SK-N-SH (cell line): ENCODE measurements around the gene ZNF827. TPM values are rescaled to one million over a fixed set of nuclear protein-coding genes. Genes with fewer than 3 reads are reported as not detected.

ENCODE experiments used
- CTCF ChIA-PET: fragments of 300-600, 350-600 bp; formaldehyde crosslinking; extraction: SDS; loops from one replicate; lab custom pipeline; 2021; lab: Yijun Ruan, JAX
- POLR2A ChIA-PET: fragments of 350-600 bp; sonication (Branson Sonifier 250); formaldehyde crosslinking; extraction: SDS; loops from one replicate; lab custom pipeline; 2020; ENCODE audit warnings: antibody characterized with exemption, inconsistent platforms; lab: Yijun Ruan, JAX
- DNase-seq: peaks from one replicate; pipeline ENCODE4 v3.0.0; 2012
- H2AFZ ChIP-seq: fragments of 200-600 bp; sonication (generic); 2 replicates; pipeline ENCODE4 v1.8.1; 2016; ENCODE audit warnings: antibody characterized with exemption, mild to moderate bottlenecking, low read depth
- H3F3A ChIP-seq: fragments of 200-600 bp; sonication (generic); replicated peaks from 2 replicates; pipeline ENCODE3; 2016; ENCODE audit warnings: antibody characterized with exemption, mild to moderate bottlenecking; ENCODE audit not compliant: insufficient read depth
- H3K27ac ChIP-seq, 2 experiments: fragments of 200-500 bp in 1 of 2; fragments of 200-600 bp in 1 of 2; sonication (Bioruptor generic) in 1 of 2; sonication (generic), shearing (Covaris generic) in 1 of 2; 2 replicates each; pipeline versions ENCODE4 v1.5.1 to v1.6.1; 2014 to 2016; ENCODE audit warnings: low read depth in 2 of 2, inconsistent platforms in 1 of 2, low read length in 1 of 2, mild to moderate bottlenecking in 1 of 2, mixed read lengths in 1 of 2
- H3K27me3 ChIP-seq: fragments of 200-600 bp; sonication (generic), shearing (Covaris generic); 2 replicates; pipeline ENCODE4 v1.6.1; 2016; ENCODE audit warnings: mixed run types; ENCODE audit not compliant: insufficient read depth
- H3K36me3 ChIP-seq, 2 experiments: fragments of 200-500 bp in 1 of 2; fragments of 200-600 bp in 1 of 2; sonication (Bioruptor generic) in 1 of 2; sonication (generic) in 1 of 2; replicated peaks in 1 of 2; 2 replicates each; pipeline versions ENCODE3 to v1.5.1; 2014 to 2016; ENCODE audit warnings: low read length in 1 of 2, mild to moderate bottlenecking in 1 of 2; ENCODE audit not compliant: insufficient read depth in 2 of 2, control insufficient read depth in 1 of 2
- H3K4me1 ChIP-seq, 2 experiments: fragments of 200-500 bp in 1 of 2; fragments of 200-600 bp in 1 of 2; sonication (Bioruptor generic) in 1 of 2; sonication (generic), shearing (Covaris generic) in 1 of 2; 2 replicates each; pipeline versions ENCODE4 v1.5.1 to v1.6.1; 2014 to 2016; ENCODE audit warnings: low read depth in 1 of 2, low read length in 1 of 2, mixed run types in 1 of 2; ENCODE audit not compliant: insufficient read depth in 2 of 2, control insufficient read depth in 1 of 2
- H3K4me2 ChIP-seq: fragments of 200-600 bp; sonication (generic), shearing (Covaris generic); 2 replicates; pipeline ENCODE4 v1.6.1; 2017; ENCODE audit warnings: mixed run types
- H3K4me3 ChIP-seq, 2 experiments: fragments of 200-500 bp in 1 of 2; fragments of 200-600 bp in 1 of 2; sonication (Bioruptor generic) in 1 of 2; sonication (generic), shearing (Covaris generic) in 1 of 2; 2 replicates each; pipeline versions ENCODE4 v1.5.1 to v1.8.1; 2014 to 2016; ENCODE audit warnings: low read depth in 2 of 2, inconsistent platforms in 1 of 2, low read length in 1 of 2, mild to moderate bottlenecking in 1 of 2, mixed read lengths in 1 of 2, moderate library complexity in 1 of 2
- H3K79me2 ChIP-seq: fragments of 200-600 bp; sonication (generic); 2 replicates; pipeline ENCODE4 v1.8.1; 2017; ENCODE audit warnings: mild to moderate bottlenecking; ENCODE audit not compliant: insufficient read depth
- H3K9ac ChIP-seq: fragments of 200-600 bp; sonication (generic); 2 replicates; pipeline ENCODE4 v1.6.1; 2017; ENCODE audit warnings: mixed run types
- H3K9me2 ChIP-seq: fragments of 200-600 bp; sonication (generic); 2 replicates; pipeline ENCODE4 v1.6.1; 2017; ENCODE audit warnings: mixed run types
- H3K9me3 ChIP-seq: fragments of 200-600 bp; sonication (generic); 2 replicates; pipeline ENCODE4 v1.6.1; 2017; ENCODE audit warnings: mixed run types, mild to moderate bottlenecking, moderate library complexity
- H4K20me1 ChIP-seq: fragments of 200-600 bp; sonication (generic); 2 replicates; pipeline ENCODE4 v1.6.1; 2017; ENCODE audit warnings: mild to moderate bottlenecking, mixed run types; ENCODE audit not compliant: insufficient read depth
- CTCF ChIP-seq: fragments of 200-600 bp; sonication (generic); IDR thresholded peaks from 2 replicates; pipeline ENCODE4 v1.6.1; 2017; ENCODE audit warnings: antibody characterized with exemption, mild to moderate bottlenecking, moderate library complexity
- EP300 ChIP-seq, 2 experiments: IDR thresholded peaks; 2 replicates each; pipeline versions ENCODE4 v1.4.0 to v1.6.1; 2012; ENCODE audit warnings: borderline replicate concordance in 1 of 2, low read depth in 1 of 2, low read length in 1 of 2
- EZH2phosphoT487 ChIP-seq: fragments of 200-600 bp; sonication (generic); IDR thresholded peaks from 2 replicates; pipeline ENCODE4 v1.6.1; 2017; ENCODE audit warnings: low read depth, mixed run types, mild to moderate bottlenecking, antibody characterized with exemption, moderate library complexity, borderline replicate concordance
- FOSL2 ChIP-seq: IDR thresholded peaks from 2 replicates; pipeline ENCODE4 v1.4.0; 2012; ENCODE audit warnings: low read depth, mild to moderate bottlenecking, moderate library complexity, borderline replicate concordance
- FOXJ3 ChIP-seq: sonication (generic); formaldehyde crosslinking; IDR thresholded peaks from 2 replicates; pipeline ENCODE4 v1.5.1; 2020; ENCODE audit warnings: mild to moderate bottlenecking, missing genetic modification reagents
- FOXM1 ChIP-seq: IDR thresholded peaks from 2 replicates; pipeline ENCODE4 v1.4.0; 2012; ENCODE audit warnings: low read depth, mild to moderate bottlenecking
- MAX ChIP-seq: IDR thresholded peaks from 2 replicates; pipeline ENCODE4 v1.4.0; 2012; ENCODE audit warnings: low read depth
- MEF2A ChIP-seq: IDR thresholded peaks from 2 replicates; pipeline ENCODE4 v1.4.0; 2012; ENCODE audit warnings: low read depth, borderline replicate concordance
- MXI1 ChIP-seq: IDR thresholded peaks from 2 replicates; pipeline ENCODE4 v1.6.1; 2012; ENCODE audit warnings: mild to moderate bottlenecking, low read depth, low read length, improper control_type of control experiment
- PBX3 ChIP-seq: IDR thresholded peaks from 2 replicates; pipeline ENCODE4; 2012
- POLR2AphosphoS5 ChIP-seq: IDR thresholded peaks from 2 replicates; pipeline ENCODE4 v1.6.1; 2012; ENCODE audit warnings: low read depth, low read length
- RCOR1 ChIP-seq: fragments of 150-350 bp; IDR thresholded peaks from 2 replicates; pipeline ENCODE4 v1.6.1; 2017; ENCODE audit warnings: antibody characterized with exemption, low read length
- RFX5 ChIP-seq: IDR thresholded peaks from 2 replicates; pipeline ENCODE4 v1.6.1; 2012; ENCODE audit warnings: mild to moderate bottlenecking, improper control_type of control experiment, low read length
- SIN3A ChIP-seq: IDR thresholded peaks from 2 replicates; pipeline ENCODE4 v1.6.1; 2012; ENCODE audit warnings: low read depth, mild to moderate bottlenecking, low read length, moderate library complexity, borderline replicate concordance
- TEAD4 ChIP-seq: IDR thresholded peaks from 2 replicates; pipeline ENCODE4 v1.4.0; 2012; ENCODE audit warnings: mild to moderate bottlenecking, borderline replicate concordance; ENCODE audit not compliant: insufficient read depth
- USF1 ChIP-seq: IDR thresholded peaks from 2 replicates; pipeline ENCODE4 v1.4.0; 2012; ENCODE audit warnings: low read depth, borderline replicate concordance
- USF2 ChIP-seq: fragments of 150-350 bp; IDR thresholded peaks from 2 replicates; pipeline ENCODE4 v1.6.1; 2017; ENCODE audit warnings: antibody characterized with exemption, low read length, low read depth, borderline replicate concordance
- YY1 ChIP-seq: IDR thresholded peaks from 2 replicates; pipeline ENCODE4 v1.4.0; 2012; ENCODE audit warnings: low read depth, mild to moderate bottlenecking
- ZBTB33 ChIP-seq: IDR thresholded peaks from 2 replicates; pipeline ENCODE4 v1.4.0; 2012; ENCODE audit warnings: low read depth, borderline replicate concordance
- WGBS: methylation state at CpG from one replicate; pipeline ENCODE4 v1.1.6; 2017; ENCODE audit warnings: low lambda C conversion rate; 5-methylcytosine and 5-hydroxymethylcytosine counted together
- polyA plus RNA-seq, 3 experiments: library from polyadenylated mRNA; depleted of rRNA; stranded (reverse); fragments of >200 nt; gene quantifications; 2 replicates each; pipeline ENCODE4 v1.2.3, GENCODE V29; 2012

ZNF827 gene
- polyA plus RNA-seq, 1 of the 3 experiments (the other 2 are of a cell fraction): 23.2 TPM

GRCh38 chr4:145815027-145815612, 123.5 kb downstream of the ZNF827 start (continued):
- no peak for TF ChIP-seq MAX
- no peak for TF ChIP-seq MEF2A
- TF ChIP-seq CTCF: no peak
- TF ChIP-seq TEAD4: no peak
- TF ChIP-seq EP300 (IDR thresholded peaks at IDR 0.05; ENCODE audit: borderline replicate concordance in 1 of 2, low read depth in 1 of 2, low read length in 1 of 2): no peak
- TF ChIP-seq MXI1: no peak
- TF ChIP-seq SIN3A: no peak
- no peak for TF ChIP-seq FOSL2
- no peak for TF ChIP-seq YY1
- TF ChIP-seq PBX3: no peak

GRCh38 chr4:145814246-145814645, 124.4 kb downstream of the ZNF827 start:
- H3K27me3 ChIP-seq: no peaks in the 10 kb centered on the region
- 100% methylated on average over 1 of the region's 1 CpG for WGBS
- H3K27ac ChIP-seq: no peak overlapping the region
- ChIA-PET CTCF (interaction anchor here (1.1 kb wide), 1 partner anchor 11 kb away, joined by 3 read pairs; no protein-coding TSS in a partner anchor), POLR2A (no interaction called here)
- H3K79me2 ChIP-seq: no peaks in the 10 kb centered on the region
- no peak overlapping the region for H3K4me3 ChIP-seq
- no peak overlapping the region for H2AFZ ChIP-seq
- H3F3A ChIP-seq: peaks cover 15% of the 10 kb centered on the region
- H3K9me2 ChIP-seq: no peaks in the 10 kb centered on the region
- H3K4me2 ChIP-seq: no peak overlapping the region
- 0 out of 2 replicates have a peak, but pooled peaks cover 4% of the 10 kb centered on the region for H3K9me3 ChIP-seq
- H3K4me1 ChIP-seq: no peaks in the 10 kb centered on the region; a peak in 2 of 4 replicates
- DNase-seq: no peak
- no peak overlapping the region for H3K9ac ChIP-seq
- peaks cover 37 to 49% of the 10 kb centered on the region in 2 experiments for H3K36me3 ChIP-seq
- H4K20me1 ChIP-seq: no peaks in the 10 kb centered on the region
- TF ChIP-seq FOXM1 (no peak), USF1 (no peak), USF2 (no peak), RCOR1 (no peak), SIN3A (no peak), EZH2phosphoT487 (no peak), RFX5 (no peak), POLR2AphosphoS5 (no peak), FOXJ3 (no peak), EP300 (IDR thresholded peaks at IDR 0.05; ENCODE audit: borderline replicate concordance in 1 of 2, low read depth in 1 of 2, low read length in 1 of 2) (no peak), ZBTB33 (no peak), MAX (no peak)
